ENCODE data around the gene CYP4Z1. TPM values are rescaled to one million over a fixed set of nuclear protein-coding genes. Genes with fewer than 3 reads are reported as not detected.
"Not testable (repeated sequence)": the region's sequence is repeated elsewhere in the genome, so short reads cannot be mapped to it uniquely, and the experiment has no call there.

CYP4Z1 gene
- total RNA-seq, 1 donor from 2014 or later = not detected

DNA sequence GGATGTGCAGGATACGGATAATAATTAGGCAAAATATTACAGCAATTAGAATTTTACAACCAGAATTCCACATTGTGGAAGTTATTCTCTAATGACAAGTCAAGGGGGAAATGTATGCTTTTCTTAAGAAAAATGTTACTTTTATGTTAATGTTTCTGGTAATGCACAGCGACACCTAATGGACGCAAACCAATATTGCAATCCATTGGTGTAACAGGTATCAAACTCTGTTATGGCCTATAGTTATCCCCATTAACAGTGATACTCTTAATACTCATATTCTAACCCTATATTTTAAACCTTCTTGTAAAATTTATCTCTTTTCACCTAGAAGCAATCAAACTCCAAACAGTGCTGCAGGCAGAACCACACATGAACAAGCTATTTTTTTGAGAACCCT is 22.3 kb downstream of the CYP4Z1 start:
- H3K4me3 Mint-ChIP-seq (ENCODE audit: unreplicated experiment); H2AFZ ChIP-seq (ENCODE audit: low read depth, low read length); H3K27ac Mint-ChIP-seq (ENCODE audit: unreplicated experiment); H3K4me3 ChIP-seq (ENCODE audit: insufficient read depth, low read depth, low read length); DNase-seq (ENCODE audit: low read depth); H3K9me3 Mint-ChIP-seq (ENCODE audit: unreplicated experiment); H3K4me2 ChIP-seq (ENCODE audit: low read length); H3K27me3 Mint-ChIP-seq (ENCODE audit: low read depth, unreplicated experiment); H3K4me1 Mint-ChIP-seq (ENCODE audit: low read depth, unreplicated experiment); H3K36me3 Mint-ChIP-seq (ENCODE audit: low read depth, unreplicated experiment); FAIRE-seq; H4K20me1 ChIP-seq (ENCODE audit: insufficient read depth, low read length); H3K36me3 ChIP-seq (ENCODE audit: insufficient read depth, low read length); H3K9me3 ChIP-seq (ENCODE audit: insufficient read depth, low read depth, low read length); H3K79me2 ChIP-seq (ENCODE audit: insufficient read depth, low read length); H3K9ac ChIP-seq (ENCODE audit: low read length); H3K27ac ChIP-seq (ENCODE audit: low read depth, low read length); H3K4me1 ChIP-seq (ENCODE audit: insufficient read depth, low read length); H3K27me3 ChIP-seq (ENCODE audit: insufficient read depth, low read length): not testable (repeated sequence)
- TF ChIP-seq CTCF (IDR thresholded peaks at IDR 0.05; ENCODE audit: insufficient read depth, low read depth, low read length) = peak; percentile 35

DNA sequence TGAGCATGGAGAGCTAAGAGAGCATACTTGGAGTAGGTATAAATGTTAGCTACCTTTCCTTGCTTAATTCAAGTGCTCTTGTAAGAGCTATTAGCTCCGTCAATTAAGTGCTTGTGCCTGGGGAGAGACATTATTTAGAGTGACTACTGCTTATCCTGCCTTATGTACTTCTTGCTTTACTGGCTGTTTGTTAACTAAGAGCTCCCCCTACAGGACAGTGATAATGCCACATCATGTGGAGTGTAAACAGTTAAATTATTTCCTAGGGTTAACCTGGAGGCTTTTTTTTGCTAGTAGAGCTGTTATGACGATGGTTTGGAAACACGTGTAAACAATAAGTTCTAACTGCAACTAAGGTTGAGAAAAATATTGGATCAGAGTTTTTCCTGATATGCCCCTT is 24.4 kb downstream of the CYP4Z1 start:
- H3K36me3 ChIP-seq (ENCODE audit: insufficient read depth, low read length); FAIRE-seq; H3K27me3 ChIP-seq (ENCODE audit: insufficient read depth, low read length); H3K9ac ChIP-seq (ENCODE audit: low read length); H4K20me1 ChIP-seq (ENCODE audit: insufficient read depth, low read length); H3K4me3 Mint-ChIP-seq (ENCODE audit: unreplicated experiment); H2AFZ ChIP-seq (ENCODE audit: low read depth, low read length); H3K9me3 Mint-ChIP-seq (ENCODE audit: unreplicated experiment); H3K4me1 ChIP-seq (ENCODE audit: insufficient read depth, low read length); H3K9me3 ChIP-seq (ENCODE audit: insufficient read depth, low read depth, low read length); H3K36me3 Mint-ChIP-seq (ENCODE audit: low read depth, unreplicated experiment); H3K4me3 ChIP-seq (ENCODE audit: insufficient read depth, low read depth, low read length); H3K4me1 Mint-ChIP-seq (ENCODE audit: low read depth, unreplicated experiment); H3K27ac Mint-ChIP-seq (ENCODE audit: unreplicated experiment); H3K27me3 Mint-ChIP-seq (ENCODE audit: low read depth, unreplicated experiment); H3K27ac ChIP-seq (ENCODE audit: low read depth, low read length); H3K79me2 ChIP-seq (ENCODE audit: insufficient read depth, low read length); DNase-seq (ENCODE audit: low read depth); H3K4me2 ChIP-seq (ENCODE audit: low read length): not testable (repeated sequence)

- H3K4me3 ChIP-seq (ENCODE audit: insufficient read depth, low read depth, low read length) = no peak overlapping the region
- no peaks in the 10 kb centered on the region for H3K9me3 Mint-ChIP-seq (ENCODE audit: unreplicated experiment)
- H3K36me3 ChIP-seq (ENCODE audit: insufficient read depth, low read length) = no peaks in the 10 kb centered on the region
- H3K9ac ChIP-seq (ENCODE audit: low read length) = no peak overlapping the region
- no peaks in the 10 kb centered on the region for H3K36me3 Mint-ChIP-seq (ENCODE audit: low read depth, unreplicated experiment)
- H3K9me3 ChIP-seq (ENCODE audit: insufficient read depth, low read depth, low read length) = no peaks in the 10 kb centered on the region
- no peaks in the 10 kb centered on the region for H3K4me1 ChIP-seq (ENCODE audit: insufficient read depth, low read length)
- no peaks in the 10 kb centered on the region for H3K4me1 Mint-ChIP-seq (ENCODE audit: low read depth, unreplicated experiment)
- H3K27me3 Mint-ChIP-seq (ENCODE audit: low read depth, unreplicated experiment) = no peaks in the 10 kb centered on the region
- no peak for TF ChIP-seq EZH2 (IDR thresholded peaks at IDR 0.05; ENCODE audit: insufficient read depth, low read length)
- no peak for TF ChIP-seq CTCF (IDR thresholded peaks at IDR 0.05; ENCODE audit: insufficient read depth, low read depth, low read length)
- DNase-seq (ENCODE audit: low read depth) = no peak
- no peak overlapping the region for H3K27ac Mint-ChIP-seq (ENCODE audit: unreplicated experiment)
- H2AFZ ChIP-seq (ENCODE audit: low read depth, low read length) = no peak overlapping the region
- H4K20me1 ChIP-seq (ENCODE audit: insufficient read depth, low read length) = no peaks in the 10 kb centered on the region
- no peak for FAIRE-seq
- no peak overlapping the region for H3K4me2 ChIP-seq (ENCODE audit: low read length)
- no peak overlapping the region for H3K4me3 Mint-ChIP-seq (ENCODE audit: unreplicated experiment)
- no peak overlapping the region for H3K27ac ChIP-seq (ENCODE audit: low read depth, low read length)
- no peaks in the 10 kb centered on the region for H3K27me3 ChIP-seq (ENCODE audit: insufficient read depth, low read length)
- no peaks in the 10 kb centered on the region for H3K79me2 ChIP-seq (ENCODE audit: insufficient read depth, low read length)
These were observed 37.8 kb downstream of the CYP4Z1 start for GRCh38 chr1:47104816-47105215.

All from astrocyte (in vitro differentiated cells and primary cell).